ENCODE data around the gene LCE3A. TPM values are rescaled to one million over a fixed set of nuclear protein-coding genes. Genes with fewer than 3 reads are reported as not detected.

LCE3A gene
- total and polyA plus RNA-seq, 7 experiments from 2014 or later = not detected

- H3K36me3 Mint-ChIP-seq = peaks cover 0 to 4% (median 0%) of the 10 kb centered on the region in 5 donors
- intact Hi-C loops (cut with micrococcal nuclease) = no loop called here
- H3K4me3 ChIP-seq (ENCODE audit: low read length) = no peak overlapping the region
- H3K4me1 ChIP-seq (ENCODE audit: control insufficient read depth in 2 of 2, insufficient read depth in 2 of 2, low read length in 2 of 2) = no peaks in the 10 kb centered on the region
- peaks cover 9 to 58% (median 34%) of the 10 kb centered on the region in 5 donors for H3K27me3 Mint-ChIP-seq
- DNase-seq (no peak), ATAC-seq (no peak)
- ChIA-PET POLR2A (no interaction called here), CTCF (no interaction called here)
- H3K27ac Mint-ChIP-seq = no peak overlapping the region
- H3K27me3 ChIP-seq (ENCODE audit: control insufficient read depth in 2 of 2, insufficient read depth in 2 of 2, low read length in 2 of 2) = no peaks in the 10 kb centered on the region
- no peak overlapping the region for H3K4me3 Mint-ChIP-seq
- no peaks in the 10 kb centered on the region for H3K36me3 ChIP-seq (ENCODE audit: control insufficient read depth in 2 of 3, insufficient read depth in 3 of 3, low read length in 3 of 3)
- H3K9me3 ChIP-seq (ENCODE audit: control insufficient read depth in 2 of 3, low read length in 3 of 3) = peaks cover 0 to 10% (median 0%) of the 10 kb centered on the region in 3 experiments
- peaks cover 3 to 12% (median 6%) of the 10 kb centered on the region in 11 donors for H3K9me3 Mint-ChIP-seq
- H3K27ac ChIP-seq (ENCODE audit: low read depth, low read length) = no peak overlapping the region
- peaks cover 0 to 4% (median 0%) of the 10 kb centered on the region in 7 donors for H3K4me1 Mint-ChIP-seq
Observed at GRCh38 chr1:152623203-152623844, 421 bp upstream of the LCE3A start.

- peak overlapping the region in 1 of 9 donors; percentile 60 for H3K27ac Mint-ChIP-seq
- Histone ChIP-seq H3K27ac (ENCODE audit: low read depth, low read length) (no peak overlapping the region), H3K27me3 (ENCODE audit: control insufficient read depth in 2 of 2, insufficient read depth in 2 of 2, low read length in 2 of 2) (no peaks in the 10 kb centered on the region), H3K4me3 (ENCODE audit: low read length) (no peak overlapping the region), H3K4me1 (ENCODE audit: control insufficient read depth in 2 of 2, insufficient read depth in 2 of 2, low read length in 2 of 2) (no peaks in the 10 kb centered on the region), H3K36me3 (ENCODE audit: control insufficient read depth in 2 of 3, insufficient read depth in 3 of 3, low read length in 3 of 3) (no peaks in the 10 kb centered on the region), H3K9me3 (ENCODE audit: control insufficient read depth in 2 of 3, low read length in 3 of 3) (peaks cover 0 to 10% (median 0%) of the 10 kb centered on the region in 3 experiments)
- H3K4me3 Mint-ChIP-seq = no peak overlapping the region
- intact Hi-C loops (cut with micrococcal nuclease) = no loop called here
- peaks cover 6 to 15% (median 11%) of the 10 kb centered on the region in 11 donors for H3K9me3 Mint-ChIP-seq
- ChIA-PET CTCF (no interaction called here), POLR2A (no interaction called here)
- ATAC-seq (no peak), DNase-seq (no peak)
- peaks cover 9 to 47% (median 23%) of the 10 kb centered on the region in 5 donors for H3K27me3 Mint-ChIP-seq
- H3K4me1 Mint-ChIP-seq = peaks cover 0 to 4% (median 0%) of the 10 kb centered on the region in 7 donors
- peaks cover 0 to 5% (median 0%) of the 10 kb centered on the region in 5 donors for H3K36me3 Mint-ChIP-seq
Observed at GRCh38 chr1:152621993-152622392, 910 bp downstream of the LCE3A start.

- Mint-ChIP-seq H3K9me3 (peaks cover 0 to 10% (median 5%) of the 10 kb centered on the region in 11 donors), H3K27ac (no peak within 1 kb of the TSS), H3K36me3 (peaks cover 0 to 3% (median 0%) of the 10 kb centered on the region in 5 donors), H3K4me1 (no peaks in the 10 kb centered on the region), H3K4me3 (no peak within 1 kb of the TSS), H3K27me3 (peaks cover 0 to 53% (median 12%) of the 10 kb centered on the region in 5 donors)
- peaks cover 0 to 2% (median 0%) of the 10 kb centered on the region in 3 experiments for H3K9me3 ChIP-seq (ENCODE audit: control insufficient read depth in 2 of 3, low read length in 3 of 3)
- ChIA-PET POLR2A (no interaction called here), CTCF (no interaction called here)
- H3K36me3 ChIP-seq (ENCODE audit: control insufficient read depth in 2 of 3, insufficient read depth in 3 of 3, low read length in 3 of 3) = no peaks in the 10 kb centered on the region
- DNase-seq (no peak), ATAC-seq (no peak)
- intact Hi-C loops (cut with micrococcal nuclease) = no loop called here
- no peak within 1 kb of the TSS for H3K27ac ChIP-seq (ENCODE audit: low read depth, low read length)
- H3K4me1 ChIP-seq (ENCODE audit: control insufficient read depth in 2 of 2, insufficient read depth in 2 of 2, low read length in 2 of 2) = no peaks in the 10 kb centered on the region
- no peak within 1 kb of the TSS for H3K4me3 ChIP-seq (ENCODE audit: low read length)
- no peaks in the 10 kb centered on the region for H3K27me3 ChIP-seq (ENCODE audit: control insufficient read depth in 2 of 2, insufficient read depth in 2 of 2, low read length in 2 of 2)
Observed at GRCh38 chr1:152613511-152613910, 9.4 kb downstream of the LCE3A start, which contains the start of gene LCE3B. TSS of gene LCE3B (plus strand) at chr1:152613811. CDS start at chr1:152613811, 0 bp downstream.

- Histone ChIP-seq H3K4me1 (ENCODE audit: control insufficient read depth in 2 of 2, insufficient read depth in 2 of 2, low read length in 2 of 2) (no peaks in the 10 kb centered on the region), H3K36me3 (ENCODE audit: control insufficient read depth in 2 of 3, insufficient read depth in 3 of 3, low read length in 3 of 3) (no peaks in the 10 kb centered on the region), H3K27ac (ENCODE audit: low read depth, low read length) (no peak within 1 kb of the TSS), H3K27me3 (ENCODE audit: control insufficient read depth in 2 of 2, insufficient read depth in 2 of 2, low read length in 2 of 2) (no peaks in the 10 kb centered on the region), H3K9me3 (ENCODE audit: control insufficient read depth in 2 of 3, low read length in 3 of 3) (no peaks in the 10 kb centered on the region), H3K4me3 (ENCODE audit: low read length) (no peak within 1 kb of the TSS)
- H3K27me3 Mint-ChIP-seq = peaks cover 0 to 40% (median 9%) of the 10 kb centered on the region in 5 donors
- H3K4me1 Mint-ChIP-seq = no peaks in the 10 kb centered on the region
- no peak for ATAC-seq
- peaks cover 0 to 5% (median 0%) of the 10 kb centered on the region in 5 donors for H3K36me3 Mint-ChIP-seq
- intact Hi-C loops (cut with micrococcal nuclease) = no loop called here
- H3K4me3 Mint-ChIP-seq = no peak within 1 kb of the TSS
- no peak for DNase-seq
- ChIA-PET POLR2A (no interaction called here), CTCF (no interaction called here)
- H3K27ac Mint-ChIP-seq = no peak within 1 kb of the TSS
- H3K9me3 Mint-ChIP-seq = peaks cover 0 to 13% (median 0%) of the 10 kb centered on the region in 11 donors
Observed at GRCh38 chr1:152599934-152600333, 23.0 kb downstream of the LCE3A start, which contains the start of gene LCE3C. TSS of gene LCE3C (plus strand) at chr1:152600234. CDS start at chr1:152600732, 498 bp downstream.

- Mint-ChIP-seq H3K4me1 (no peaks in the 10 kb centered on the region), H3K4me3 (no peak overlapping the region), H3K36me3 (peaks cover 0 to 5% (median 0%) of the 10 kb centered on the region in 5 donors), H3K27ac (no peak overlapping the region), H3K27me3 (peaks cover 0 to 27% (median 9%) of the 10 kb centered on the region in 5 donors), H3K9me3 (peaks cover 0 to 13% (median 0%) of the 10 kb centered on the region in 11 donors)
- no peaks in the 10 kb centered on the region for H3K9me3 ChIP-seq (ENCODE audit: control insufficient read depth in 2 of 3, low read length in 3 of 3)
- ChIA-PET CTCF (no interaction called here), POLR2A (no interaction called here)
- no peaks in the 10 kb centered on the region for H3K27me3 ChIP-seq (ENCODE audit: control insufficient read depth in 2 of 2, insufficient read depth in 2 of 2, low read length in 2 of 2)
- no peak for DNase-seq
- intact Hi-C loops (cut with micrococcal nuclease) = no loop called here
- H3K36me3 ChIP-seq (ENCODE audit: control insufficient read depth in 2 of 3, insufficient read depth in 3 of 3, low read length in 3 of 3) = no peaks in the 10 kb centered on the region
- H3K4me3 ChIP-seq (ENCODE audit: low read length) = no peak overlapping the region
- H3K27ac ChIP-seq (ENCODE audit: low read depth, low read length) = no peak overlapping the region
- H3K4me1 ChIP-seq (ENCODE audit: control insufficient read depth in 2 of 2, insufficient read depth in 2 of 2, low read length in 2 of 2) = no peaks in the 10 kb centered on the region
- no peak for ATAC-seq
Observed at GRCh38 chr1:152596986-152597385, 25.9 kb downstream of the LCE3A start.

- CTCF ChIA-PET = no interaction called here
- peaks cover 0 to 23% (median 8%) of the 10 kb centered on the region in 5 donors for H3K27me3 Mint-ChIP-seq
- no peak overlapping the region for H3K27ac ChIP-seq (ENCODE audit: low read depth, low read length)
- H3K27me3 ChIP-seq (ENCODE audit: control insufficient read depth in 2 of 2, insufficient read depth in 2 of 2, low read length in 2 of 2) = no peaks in the 10 kb centered on the region
- H3K4me3 Mint-ChIP-seq = no peak overlapping the region
- no peak overlapping the region for H3K4me3 ChIP-seq (ENCODE audit: low read length)
- ATAC-seq (no peak), DNase-seq (no peak)
- H3K27ac Mint-ChIP-seq = no peak overlapping the region
- H3K9me3 ChIP-seq (ENCODE audit: control insufficient read depth in 2 of 3, low read length in 3 of 3) = no peaks in the 10 kb centered on the region
- no peaks in the 10 kb centered on the region for H3K36me3 ChIP-seq (ENCODE audit: control insufficient read depth in 2 of 3, insufficient read depth in 3 of 3, low read length in 3 of 3)
- no peaks in the 10 kb centered on the region for H3K36me3 Mint-ChIP-seq
- peaks cover 0 to 8% (median 1%) of the 10 kb centered on the region in 11 donors for H3K9me3 Mint-ChIP-seq
- H3K4me1 Mint-ChIP-seq = no peaks in the 10 kb centered on the region
- H3K4me1 ChIP-seq (ENCODE audit: control insufficient read depth in 2 of 2, insufficient read depth in 2 of 2, low read length in 2 of 2) = no peaks in the 10 kb centered on the region
- POLR2A ChIA-PET = no interaction called here
- intact Hi-C loops (cut with micrococcal nuclease) = no loop called here
Observed at GRCh38 chr1:152585586-152585985, 37.3 kb downstream of the LCE3A start.

- H3K27ac Mint-ChIP-seq = no peak overlapping the region
- H3K4me3 ChIP-seq (ENCODE audit: low read length) = no peak overlapping the region
- H3K27ac ChIP-seq (ENCODE audit: low read depth, low read length) = no peak overlapping the region
- POLR2A ChIA-PET = no interaction called here
- intact Hi-C loops (cut with micrococcal nuclease) = no loop called here
- no peak for ATAC-seq
- peaks cover 0 to 8% (median 0%) of the 10 kb centered on the region in 11 donors for H3K9me3 Mint-ChIP-seq
- H3K36me3 ChIP-seq (ENCODE audit: control insufficient read depth in 2 of 3, insufficient read depth in 3 of 3, low read length in 3 of 3) = no peaks in the 10 kb centered on the region
- H3K27me3 ChIP-seq (ENCODE audit: control insufficient read depth in 2 of 2, insufficient read depth in 2 of 2, low read length in 2 of 2) = peaks cover 0 to 3% of the 10 kb centered on the region in 2 donors
- H3K9me3 ChIP-seq (ENCODE audit: control insufficient read depth in 2 of 3, low read length in 3 of 3) = no peaks in the 10 kb centered on the region
- H3K4me1 ChIP-seq (ENCODE audit: control insufficient read depth in 2 of 2, insufficient read depth in 2 of 2, low read length in 2 of 2) = no peaks in the 10 kb centered on the region
- no peak overlapping the region for H3K4me3 Mint-ChIP-seq
- H3K4me1 Mint-ChIP-seq = peaks cover 0 to 5% (median 0%) of the 10 kb centered on the region in 7 donors
- CTCF ChIA-PET = no interaction called here
- peaks cover 4 to 35% (median 19%) of the 10 kb centered on the region in 5 donors for H3K27me3 Mint-ChIP-seq
- no peak for DNase-seq
- H3K36me3 Mint-ChIP-seq = no peaks in the 10 kb centered on the region
Observed at GRCh38 chr1:152582647-152583046, 40.3 kb downstream of the LCE3A start.

Measured in naive thymus-derived CD4-positive, alpha-beta T cell (primary cell).